T-helper 1 cell (primary cell): ENCODE data around the gene DNMT3A.

ENCODE experiments used
- DNase-seq, 5 donors: peaks; one replicate each; pipeline ENCODE4 v3.0.0-alpha.2; 2012 to 2020

The DNMT3A gene

GRCh38 chr2:25254961-25255360, 86.8 kb downstream of the DNMT3A start:
- DNase-seq: no peak

GRCh38 chr2:25253153-25253626, 88.5 kb downstream of the DNMT3A start:
- DNase-seq: no peak

- peak in 4 of 5 donors; percentile 40 to 66 (median 53) for DNase-seq
These were observed 89.2 kb downstream of the DNMT3A start for GRCh38 chr2:25252291-25253152.

- peak in 2 of 5 donors; percentile 25 to 56 for DNase-seq
These were observed 90.1 kb downstream of the DNMT3A start for GRCh38 chr2:25251422-25252273.

DNA sequence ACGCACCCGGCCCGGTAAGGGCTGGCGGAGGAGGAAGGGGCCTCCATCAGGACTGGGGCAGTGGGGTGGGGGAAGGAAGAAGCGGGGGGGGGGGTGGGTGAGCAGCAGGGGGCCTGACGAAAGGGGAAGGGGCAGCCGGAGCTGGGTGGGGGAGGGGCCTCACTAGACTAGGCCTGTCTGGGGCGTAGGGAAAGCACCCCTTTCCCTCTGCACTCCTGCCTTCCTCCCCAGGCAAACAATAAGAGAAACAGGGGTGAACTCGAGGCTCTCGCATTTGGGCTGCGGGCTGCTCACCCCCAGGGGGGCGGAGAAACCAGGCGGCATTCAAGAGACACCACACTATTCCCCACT, 90.7 kb downstream of the DNMT3A start:
- DNase-seq: peak in 1 of 5 donors; percentile 15

DNA sequence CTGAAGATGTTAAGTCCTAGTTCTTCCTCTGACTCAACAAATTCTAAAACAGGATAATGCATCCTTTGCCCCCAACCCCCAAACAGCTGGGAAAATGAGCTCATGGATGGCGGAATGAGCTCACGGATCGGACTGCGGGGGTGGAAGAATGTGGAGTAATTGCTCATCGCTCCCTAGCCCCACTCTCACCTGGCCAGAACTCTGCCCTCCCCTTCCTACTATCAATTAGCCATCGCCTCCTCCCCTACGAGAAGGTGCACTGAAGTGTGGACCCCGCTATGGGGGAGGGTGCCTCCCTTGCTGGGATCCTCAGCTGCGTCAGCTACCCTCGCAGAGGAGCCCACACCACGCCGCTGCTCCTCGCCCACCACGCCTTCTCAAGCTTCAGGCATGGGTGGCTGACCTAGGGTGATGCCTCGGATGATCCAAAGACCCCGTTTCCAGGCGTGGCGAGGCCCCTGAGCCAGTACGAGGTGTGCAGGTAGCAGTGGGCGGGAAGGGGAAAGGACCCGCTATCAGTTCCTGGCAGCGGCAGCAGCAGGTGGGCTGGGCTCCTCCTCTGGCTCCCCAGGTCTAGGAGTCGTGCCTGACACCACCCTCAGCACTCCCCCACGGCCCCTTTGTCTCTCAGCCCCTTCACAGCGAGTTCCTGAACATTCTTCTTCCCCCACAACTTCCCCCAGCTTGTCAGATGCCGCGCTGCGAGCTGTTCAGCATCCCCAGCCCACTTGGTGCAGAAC, 91.2 kb downstream of the DNMT3A start:
- no peak for DNase-seq

DNA sequence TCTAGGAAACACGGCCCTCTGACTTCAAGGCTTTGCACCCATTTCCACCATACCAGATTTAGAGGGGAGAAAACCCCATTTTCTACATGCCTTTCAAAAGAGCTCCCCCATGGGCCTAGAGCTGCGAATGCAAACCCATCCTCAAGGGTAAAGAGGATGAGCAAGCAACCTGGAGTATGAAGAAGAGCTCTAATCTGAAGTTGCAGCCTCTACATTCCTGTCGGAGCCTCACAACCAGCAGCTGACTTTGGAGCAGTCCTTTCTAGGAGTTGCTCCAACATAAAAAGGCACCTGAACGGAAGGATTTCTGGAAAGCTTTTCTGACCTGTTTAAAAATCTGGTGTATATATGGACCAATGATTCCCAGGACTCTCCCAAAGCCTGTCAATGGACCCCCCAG, 91.9 kb downstream of the DNMT3A start:
- DNase-seq: no peak

DNA sequence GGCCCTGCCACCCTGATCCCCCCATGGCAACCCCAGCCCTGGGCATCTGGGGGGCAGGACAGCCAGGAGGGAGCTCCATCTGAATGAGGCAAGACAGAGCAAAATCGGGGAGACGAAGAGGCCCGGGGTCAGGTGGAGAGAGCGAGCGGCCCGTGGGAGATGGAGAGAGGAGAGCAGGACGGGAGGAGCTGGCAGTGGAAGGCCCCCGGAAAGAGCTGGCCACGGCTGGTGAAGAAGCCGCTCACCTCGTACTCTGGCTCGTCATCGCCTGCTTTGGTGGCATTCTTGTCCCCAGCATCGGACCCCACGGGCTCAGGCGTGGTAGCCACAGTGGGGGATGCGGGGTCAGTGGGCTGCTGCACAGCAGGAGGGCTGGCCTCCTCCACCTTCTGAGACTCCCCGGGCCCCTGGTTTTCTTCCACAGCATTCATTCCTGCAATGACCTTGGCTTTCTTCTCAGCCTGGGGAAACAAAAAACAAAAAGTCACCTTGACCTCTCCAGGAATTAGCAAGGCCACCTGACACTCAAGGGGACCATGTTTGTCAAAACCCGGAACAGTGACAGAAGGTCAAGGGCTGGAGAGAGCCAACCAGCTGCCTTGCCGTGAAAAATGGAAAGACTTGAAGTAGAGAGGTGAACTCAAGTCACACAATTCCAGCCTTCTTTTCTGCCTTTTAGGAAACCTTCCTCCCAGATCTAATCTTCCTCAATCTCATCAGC, 93.8 kb downstream of the DNMT3A start:
- DNase-seq: no peak

- DNase-seq: no peak
These were observed 95.0 kb downstream of the DNMT3A start for GRCh38 chr2:25246558-25247290.

DNA sequence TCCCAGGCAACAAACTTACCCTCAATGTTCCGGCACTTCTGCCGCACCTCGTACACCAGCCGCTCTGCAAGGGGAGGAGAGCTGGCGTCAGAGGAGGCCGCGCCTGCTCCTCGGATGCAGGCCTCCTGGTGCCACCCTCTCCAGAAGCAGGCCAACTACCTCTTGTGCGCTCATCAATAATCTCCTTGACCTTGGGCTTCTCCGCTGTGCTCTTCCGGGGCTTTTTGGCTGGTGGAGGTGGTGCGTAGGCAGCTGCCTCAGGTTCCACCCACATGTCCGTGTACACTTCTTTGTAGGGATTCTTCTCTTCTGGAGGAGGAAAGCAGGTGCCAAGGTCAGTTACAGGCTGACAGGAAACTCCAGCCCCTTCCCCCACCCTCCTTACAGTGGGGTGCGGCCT, 95.7 kb downstream of the DNMT3A start:
- no peak for DNase-seq

DNA sequence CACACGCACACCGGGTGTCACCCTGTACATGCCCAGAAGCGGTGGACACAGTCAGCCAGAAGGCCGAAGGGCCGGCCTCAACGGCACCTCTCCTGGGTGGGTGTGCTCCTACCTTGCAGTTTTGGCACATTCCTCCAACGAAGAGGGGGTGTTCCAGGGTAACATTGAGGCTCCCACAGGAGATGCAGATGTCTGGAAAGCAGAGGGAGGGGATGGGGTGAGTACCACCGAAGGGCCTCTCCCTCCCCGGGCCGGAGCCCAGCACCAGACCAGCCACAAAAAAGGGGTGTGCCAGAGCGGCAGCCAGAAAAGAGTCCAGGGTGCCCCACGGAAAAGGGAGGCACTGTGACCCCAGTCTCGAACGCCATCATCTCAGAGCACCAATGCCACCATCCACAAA, 96.6 kb downstream of the DNMT3A start:
- DNase-seq: no peak

DNA sequence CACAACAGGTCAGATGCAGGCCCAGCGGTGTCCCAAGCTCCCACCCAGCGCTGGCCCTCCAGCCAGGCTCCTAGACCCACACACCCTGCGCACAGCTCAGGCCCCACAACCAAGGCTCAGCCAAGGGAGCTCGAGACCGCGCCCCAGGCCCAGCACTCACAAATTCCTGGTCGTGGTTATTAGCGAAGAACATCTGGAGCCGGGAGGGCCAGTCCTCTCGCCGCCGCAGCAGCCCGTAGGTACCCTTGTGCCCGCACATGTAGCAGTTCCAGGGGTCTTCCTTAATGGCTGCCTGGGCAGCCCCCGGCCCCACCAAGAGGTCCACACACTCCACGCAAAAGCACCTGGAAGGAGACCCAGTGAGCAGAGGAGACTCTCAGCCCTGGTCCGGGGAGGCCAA, 97.7 kb downstream of the DNMT3A start:
- no peak for DNase-seq

DNA sequence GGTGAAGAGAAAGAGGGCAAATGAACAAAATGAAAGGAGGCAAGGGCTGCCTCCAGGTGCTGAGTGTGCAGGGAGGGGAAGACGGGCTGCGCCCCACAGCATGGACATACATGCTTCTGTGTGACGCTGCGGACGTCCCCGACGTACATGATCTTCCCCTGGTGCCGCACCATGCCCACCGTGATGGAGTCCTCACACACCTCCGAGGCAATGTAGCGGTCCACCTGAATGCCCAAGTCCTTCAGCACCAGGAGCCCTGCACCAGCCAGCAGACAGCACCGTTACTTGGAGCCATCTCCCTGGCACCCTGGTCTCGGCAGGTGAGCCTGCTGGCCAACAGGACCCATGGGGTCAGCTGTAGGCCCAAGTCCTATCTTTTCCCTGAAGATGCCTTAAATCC, 100.3 kb downstream of the DNMT3A start:
- DNase-seq: no peak

- no peak for DNase-seq
These were observed 101.1 kb downstream of the DNMT3A start for GRCh38 chr2:25240636-25241035.

GRCh38 chr2:25238920-25239319, 102.8 kb downstream of the DNMT3A start:
- no peak for DNase-seq

DNA sequence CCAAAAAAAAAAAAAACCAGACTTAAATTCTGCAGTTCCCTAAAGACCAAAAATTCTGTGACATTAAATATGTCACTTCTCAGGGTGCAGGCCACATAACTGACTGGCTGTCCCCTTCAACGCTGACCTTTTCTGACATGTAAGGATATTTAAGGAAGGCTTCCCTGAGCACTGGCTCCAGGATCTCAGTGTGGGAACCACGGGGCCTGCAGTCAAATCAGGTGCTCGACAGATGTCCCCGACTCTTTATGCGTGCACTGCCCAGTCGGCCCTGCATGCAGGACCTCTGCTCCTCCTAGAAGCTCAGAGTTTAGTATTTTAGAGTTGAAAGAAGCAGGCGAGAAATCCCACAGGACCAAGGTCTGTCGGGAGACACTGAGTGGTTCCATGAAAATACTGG, 104.0 kb downstream of the DNMT3A start:
- DNase-seq: no peak

GRCh38 chr2:25236736-25237135, 105.0 kb downstream of the DNMT3A start:
- no peak for DNase-seq

GRCh38 chr2:25234738-25235137, 107.0 kb downstream of the DNMT3A start:
- no peak for DNase-seq

GRCh38 chr2:25233916-25234605, 107.7 kb downstream of the DNMT3A start:
- no peak for DNase-seq

- DNase-seq: no peak
These were observed 109.4 kb downstream of the DNMT3A start for GRCh38 chr2:25232248-25232825.

- no peak for DNase-seq
These were observed 110.8 kb downstream of the DNMT3A start for GRCh38 chr2:25230948-25231311.
